Left cardiac atrium (tissue), 4 donors: ENCODE results near the gene LCN9. TPM values are rescaled to one million over a fixed set of nuclear protein-coding genes. Genes with fewer than 3 reads are reported as not detected.

Source experiments
- ATAC-seq, 2 donors: fragments of 200-7000 bp; cut with Tn5 transposase; one replicate each; pipeline ENCODE4 v1.9.1; 2020; ENCODE audit warnings: mild to moderate bottlenecking in 2 of 2, moderate library complexity in 2 of 2
- DNase-seq: peaks from one replicate; pipeline ENCODE4 v3.0.0-alpha.2; 2020
- intact Hi-C, 2 donors: fragments of 100-400 bp; cut with DNase I; formaldehyde crosslinking; loops; one replicate each; pipeline versions ENCODE4 v1.14.1 to v1.15.1; 2022 to 2023
- total RNA-seq, 2 donors: library from RNA; stranded (reverse); fragmentation: NEBNext Ultra II Directional; extraction: Animal tissue kit (Norgen Biotek cat#: 25700); gene quantifications; one replicate each; pipeline ENCODE4 v1.2.1, GENCODE V29; 2021
- donor health status: DM: no; HTN: yes; CAD: no.
- donor health status: DM: no; HTN: yes; CAD: no; lungs with severe emphysema.
- donor health status: DM: yes; HTN: yes; CAD: no.
- donor health status: Dilated cardiomyopathy.

Gene LCN9
- total RNA-seq, 2 donors from 2014 or later = not detected

DNA sequence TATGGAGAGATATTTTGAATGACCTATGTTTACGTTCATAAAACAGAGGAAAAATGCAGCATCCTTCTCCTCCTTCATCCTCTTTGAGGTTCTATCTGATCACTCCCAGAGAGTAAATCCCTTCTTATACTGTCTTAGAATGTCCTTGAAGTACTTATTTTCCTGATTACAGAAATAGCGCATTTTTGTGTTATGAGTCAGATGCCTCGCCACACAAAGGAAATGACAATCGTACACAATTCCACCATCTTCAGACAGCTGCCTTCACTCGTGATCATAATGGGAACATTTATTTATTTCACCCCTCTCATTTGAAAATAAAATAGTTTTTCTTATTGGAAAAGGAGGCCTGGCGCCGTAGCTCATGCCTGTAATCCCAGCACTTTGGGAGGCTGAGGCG lies 21.4 kb upstream of the LCN9 start:
- DNase-seq = no peak
- intact Hi-C loops = no loop called here
- ATAC-seq = no peak

GRCh38 chr9:135644631-135645218 lies 18.4 kb upstream of the LCN9 start:
- intact Hi-C loops = no loop called here
- no peak for DNase-seq
- ATAC-seq = no peak

DNA sequence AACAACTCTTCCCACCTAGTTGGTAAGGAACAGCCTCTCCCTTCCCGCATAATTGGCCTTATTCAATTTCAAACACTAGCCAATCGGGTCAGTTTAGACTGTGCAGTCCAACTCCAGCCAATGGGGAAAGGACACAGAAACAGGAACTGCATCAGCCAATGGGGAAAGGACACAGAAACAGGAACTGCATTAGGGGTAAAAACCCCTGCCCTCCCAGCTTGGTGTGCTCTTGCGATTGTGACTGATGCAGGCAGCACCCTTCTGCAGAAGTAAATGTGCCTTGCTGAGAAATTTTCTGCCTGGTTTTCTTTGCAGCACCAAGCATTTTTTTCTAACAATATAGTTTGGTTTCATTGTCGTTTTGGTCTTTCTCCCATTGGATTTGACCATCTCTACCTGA lies 15.2 kb upstream of the LCN9 start:
- intact Hi-C loops = no loop called here
- no peak for ATAC-seq
- no peak for DNase-seq

DNA sequence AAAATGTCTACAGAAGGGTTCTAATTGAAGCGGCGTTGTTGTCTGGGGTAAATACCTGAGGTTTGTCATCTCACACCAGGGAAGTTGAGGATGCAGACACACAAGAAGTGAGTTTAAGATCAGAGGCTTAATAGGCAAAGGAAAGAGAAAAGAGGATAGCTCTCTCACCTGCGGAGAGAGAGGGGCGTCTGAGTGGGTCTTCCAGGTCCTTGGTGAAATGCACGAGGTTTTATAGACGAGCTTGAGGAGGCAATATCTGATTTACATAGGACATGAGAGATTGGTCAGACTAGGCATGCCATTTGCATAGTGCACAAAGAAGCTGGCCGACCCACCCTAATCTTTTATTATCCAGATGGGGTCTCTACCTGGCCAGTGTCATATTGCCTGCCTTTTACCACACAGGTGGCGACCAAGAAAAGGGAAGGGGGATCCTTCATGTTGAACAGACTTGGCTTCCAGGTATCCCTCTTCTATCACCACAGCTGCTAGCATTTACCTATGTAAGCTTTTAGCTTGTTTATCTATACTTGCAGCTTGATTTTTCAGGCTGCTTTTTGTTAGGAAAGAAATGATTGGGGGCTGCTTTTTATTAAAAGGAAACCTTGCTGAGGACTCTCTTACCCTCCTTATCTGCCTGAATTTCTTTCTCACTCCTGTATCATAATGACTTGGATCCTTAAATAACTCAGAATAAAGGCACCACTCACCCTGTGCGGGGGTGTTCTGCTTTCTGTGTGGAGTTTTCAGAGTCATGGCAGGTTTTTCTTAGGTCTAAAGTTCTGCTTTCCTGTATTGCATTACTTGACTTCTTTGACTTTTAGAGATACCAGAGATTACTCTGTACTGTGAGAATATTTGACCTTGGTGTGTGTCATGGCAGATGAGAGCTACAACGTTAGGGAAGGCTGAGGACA lies 14.4 kb upstream of the LCN9 start:
- no peak for DNase-seq
- intact Hi-C loops = no loop called here
- no peak for ATAC-seq

DNA sequence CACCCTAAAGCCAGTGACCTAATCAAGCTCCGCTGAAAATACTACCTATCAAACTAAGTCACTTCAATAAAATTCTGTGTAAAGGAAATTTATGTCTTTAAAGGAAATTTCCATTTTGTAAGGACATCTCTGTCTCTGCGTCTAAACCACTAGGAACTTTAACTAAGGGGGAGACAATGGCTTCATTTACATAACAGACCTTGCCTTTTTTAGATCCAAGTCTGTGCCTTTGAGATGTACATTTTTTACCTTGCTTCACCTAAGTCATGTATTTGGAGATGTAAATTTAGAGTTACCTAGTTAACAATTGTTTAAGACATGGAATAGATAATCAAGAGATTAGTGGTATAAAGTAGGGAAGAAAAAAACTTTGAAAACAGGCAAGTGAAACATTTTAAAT lies 13.6 kb upstream of the LCN9 start:
- DNase-seq (no peak), ATAC-seq (no peak)
- intact Hi-C loops = no loop called here

DNA sequence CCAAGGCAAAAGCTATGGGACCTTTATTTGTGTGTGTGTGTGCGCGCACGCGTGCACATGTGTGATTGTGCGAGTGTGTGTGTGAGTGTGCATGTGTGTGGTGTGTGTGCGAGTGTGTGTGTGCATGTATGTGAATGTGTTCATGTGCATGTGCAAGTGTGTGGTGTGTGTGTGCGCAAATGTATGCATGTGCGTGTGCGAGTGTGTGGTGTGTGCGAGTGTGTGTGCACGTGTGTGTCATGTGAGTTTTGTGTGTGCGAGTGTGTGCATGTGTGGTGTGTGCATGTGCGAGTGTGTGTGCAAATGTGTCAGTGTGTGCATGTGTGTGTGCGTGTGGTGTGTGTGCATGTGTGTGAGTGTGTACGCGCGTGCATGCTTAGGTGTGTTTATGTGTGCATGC lies 12.7 kb upstream of the LCN9 start:
- DNase-seq (no peak), ATAC-seq (no peak)
- intact Hi-C loops = no loop called here

GRCh38 chr9:135655317-135655716 lies 7.8 kb upstream of the LCN9 start:
- intact Hi-C loops = no loop called here
- DNase-seq = no peak
- no peak for ATAC-seq

DNA sequence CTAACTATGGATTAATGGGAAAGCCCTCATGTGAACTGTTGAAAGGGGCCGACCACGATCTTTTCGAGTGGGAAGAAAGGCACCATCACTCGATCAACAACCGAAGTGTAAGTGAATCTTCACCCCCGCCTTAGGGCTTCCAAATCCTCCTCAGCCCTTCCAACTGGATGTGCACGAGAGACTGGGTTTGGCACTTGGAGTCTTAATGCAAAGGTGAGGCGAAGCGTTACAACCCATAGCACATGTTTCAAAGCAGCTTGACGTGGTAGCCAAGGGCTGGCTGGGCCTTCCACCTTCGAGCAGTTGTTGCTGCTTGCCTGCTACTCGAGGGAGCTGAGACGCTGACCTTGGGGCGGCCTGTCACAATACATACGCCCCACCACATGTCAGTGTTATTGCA lies 5.7 kb upstream of the LCN9 start:
- intact Hi-C loops = no loop called here
- ATAC-seq (no peak), DNase-seq (no peak)

DNA sequence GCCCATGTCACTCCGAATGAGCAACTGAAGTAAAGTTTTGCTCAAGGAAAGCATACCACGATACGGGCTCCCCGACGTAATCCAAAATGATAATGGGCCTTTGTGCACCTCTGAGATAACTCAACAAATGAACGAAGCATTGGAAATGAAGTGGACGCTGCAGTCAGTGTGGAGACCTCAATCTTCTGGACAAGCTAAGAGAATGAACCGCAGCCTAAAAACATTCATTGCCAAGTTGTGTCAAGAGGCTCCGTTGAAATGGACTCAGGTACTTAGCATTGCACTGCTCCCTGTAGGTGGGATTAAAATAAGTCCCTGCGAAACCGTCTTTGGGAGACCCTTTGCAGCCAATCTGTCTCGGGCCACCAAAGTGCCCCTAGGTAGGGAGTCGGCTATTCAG lies 3.9 kb upstream of the LCN9 start:
- intact Hi-C loops = no loop called here
- ATAC-seq = no peak

DNA sequence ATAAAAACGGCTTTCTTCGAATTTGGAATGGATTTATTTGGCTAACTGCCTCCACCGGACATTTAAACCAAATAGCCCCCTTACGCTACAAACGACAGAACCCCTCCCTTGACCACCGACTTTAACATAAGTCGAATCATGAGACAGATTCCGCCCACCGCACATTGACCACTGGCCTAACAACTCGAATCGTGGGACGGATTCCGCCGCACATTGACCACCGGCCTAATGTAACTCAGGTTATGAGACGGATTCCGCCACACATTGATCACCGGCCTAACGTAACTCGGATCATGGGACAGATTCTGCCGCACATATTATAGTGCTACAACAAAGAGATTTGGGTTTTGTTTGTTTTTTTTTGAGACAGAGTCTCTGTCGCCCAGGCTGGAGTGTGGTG lies 2.7 kb upstream of the LCN9 start:
- intact Hi-C loops = no loop called here
- DNase-seq (no peak), ATAC-seq (no peak)

More for the DNA sequence above, 3.9 kb upstream of the LCN9 start:
- DNase-seq = no peak

GRCh38 chr9:135661816-135662560 lies 1.1 kb upstream of the LCN9 start:
- DNase-seq (no peak), ATAC-seq (no peak)
- intact Hi-C loops = no loop called here

DNA sequence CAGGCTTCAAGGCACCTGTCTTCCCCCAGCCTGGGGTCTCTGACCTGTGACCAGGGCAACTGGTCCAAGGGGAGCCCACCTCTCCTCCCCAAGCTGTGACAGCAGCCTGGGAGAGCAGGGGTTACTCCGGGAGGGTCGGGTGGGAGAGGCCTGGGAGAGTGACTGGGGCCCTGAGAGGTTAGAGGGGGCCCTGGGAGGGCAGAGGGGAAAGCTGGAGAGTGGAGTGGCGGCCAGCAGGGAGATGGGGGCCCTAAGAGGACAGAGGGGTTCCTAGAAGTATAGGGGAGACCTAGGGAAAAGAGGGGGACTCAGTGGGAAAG lies 302 bp downstream of the LCN9 start:
- no peak for ATAC-seq
- no peak for DNase-seq
- intact Hi-C loops = no loop called here

DNA sequence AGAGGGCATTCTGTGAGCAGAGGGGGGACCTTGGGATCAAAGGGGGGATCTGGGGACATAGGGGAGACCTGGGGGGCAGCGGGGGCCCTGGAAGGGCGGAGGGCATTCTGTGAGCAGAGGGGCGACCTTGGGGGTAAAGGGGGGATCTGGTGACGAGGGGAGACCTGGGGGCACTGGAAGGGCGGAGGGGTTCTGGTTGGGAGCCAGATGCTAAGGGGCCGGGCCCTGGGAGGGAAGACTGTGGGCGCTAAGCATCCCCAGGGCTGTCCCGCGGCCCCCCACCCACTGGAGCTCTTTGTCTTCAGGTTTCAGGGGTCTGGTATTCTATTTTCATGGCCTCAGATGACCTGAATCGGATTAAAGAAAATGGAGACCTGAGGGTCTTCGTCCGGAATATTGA lies 748 bp downstream of the LCN9 start:
- DNase-seq = no peak
- intact Hi-C loops = no loop called here
- ATAC-seq = no peak

- ATAC-seq = no peak
- intact Hi-C loops = no loop called here
- no peak for DNase-seq
Observed at GRCh38 chr9:135664266-135664665, 1.2 kb downstream of the LCN9 start.

- ATAC-seq = no peak
- intact Hi-C loops = no loop called here
- DNase-seq = no peak
Observed at GRCh38 chr9:135664801-135665794, 2.0 kb downstream of the LCN9 start.

GRCh38 chr9:135665795-135666189 lies 2.7 kb downstream of the LCN9 start:
- intact Hi-C loops = no loop called here
- no peak for ATAC-seq
- DNase-seq = no peak

DNA sequence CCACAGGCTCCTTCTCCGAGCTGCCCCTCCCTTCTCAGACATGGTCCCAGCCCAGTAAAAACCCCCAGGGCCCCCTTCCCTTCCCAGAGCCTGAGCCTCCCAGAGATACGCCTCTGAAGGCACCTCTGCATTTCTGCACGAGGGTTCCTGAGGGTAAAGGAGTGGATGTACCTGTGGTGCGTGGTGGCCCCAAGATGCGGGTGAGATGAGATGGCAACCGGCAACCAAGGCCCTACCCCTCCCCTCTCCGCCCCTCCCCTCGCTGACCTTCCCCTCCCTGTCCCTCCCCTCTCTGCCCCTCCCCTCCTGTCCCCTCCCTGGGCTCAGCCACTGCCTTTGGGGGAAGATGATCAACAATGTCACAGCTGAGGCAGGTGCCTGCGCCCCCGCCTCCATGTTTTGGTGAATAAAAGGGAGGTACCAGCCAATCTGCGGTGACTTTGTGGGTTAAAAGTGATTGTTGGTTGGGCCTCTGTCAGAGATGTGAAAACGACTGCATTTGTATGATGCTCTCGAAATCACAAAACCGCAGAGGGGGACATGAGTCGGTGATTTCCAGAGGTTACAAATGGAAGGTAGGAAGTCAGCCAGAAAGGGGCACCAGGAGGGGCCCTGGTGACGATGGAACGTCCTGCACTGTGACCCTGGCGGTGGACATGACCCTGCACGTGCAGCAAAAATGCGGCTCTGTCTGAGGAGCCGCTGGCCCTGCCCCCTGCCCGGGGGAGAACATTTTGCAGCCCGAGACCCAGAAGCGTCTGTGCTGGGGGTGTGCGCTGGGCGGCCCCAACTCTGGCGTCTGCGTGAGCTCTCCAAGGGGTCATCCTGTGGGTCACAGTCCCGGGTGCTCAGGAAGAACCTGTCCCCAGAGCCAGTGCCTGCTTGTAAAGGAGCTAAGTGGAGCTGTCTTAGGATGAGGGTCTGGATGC lies 3.7 kb downstream of the LCN9 start:
- ATAC-seq (no peak), DNase-seq (no peak)
- intact Hi-C loops = no loop called here

DNA sequence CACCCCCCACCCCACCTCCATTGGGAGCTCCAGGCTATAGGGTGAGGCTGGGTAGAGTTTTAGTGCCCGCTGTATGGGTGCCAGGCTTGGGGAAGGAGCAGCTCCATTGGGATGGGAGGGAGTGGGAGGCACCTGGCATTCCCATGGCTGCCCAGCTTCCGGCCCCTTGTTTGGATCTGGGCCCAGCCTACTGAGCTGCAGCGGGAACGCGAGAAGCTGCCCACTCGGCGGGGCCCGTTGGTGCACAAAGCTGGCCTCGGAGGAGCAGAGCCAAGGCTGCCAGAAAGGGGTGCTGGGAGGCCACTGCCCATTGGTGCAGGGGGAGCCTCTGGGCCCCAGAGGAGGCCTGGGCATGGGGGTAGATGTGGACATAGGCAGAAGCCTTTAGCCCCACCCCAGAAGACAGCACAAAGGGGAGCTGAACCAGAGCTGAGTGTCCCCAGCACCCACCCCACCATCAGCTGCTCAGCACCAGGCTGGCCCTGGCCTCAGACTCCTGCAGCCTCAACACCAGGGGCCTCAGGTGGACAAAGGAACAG lies 4.4 kb downstream of the LCN9 start:
- no peak for ATAC-seq
- intact Hi-C loops = no loop called here
- no peak for DNase-seq
